HepG2 (cell line): Measurements from ENCODE around the gene RPS27A. TPM values are rescaled to one million over a fixed set of nuclear protein-coding genes. Genes with fewer than 3 reads are reported as not detected.
"Not testable (repeated sequence)": the region's sequence is repeated elsewhere in the genome, so short reads cannot be mapped to it uniquely, and the experiment has no call there.

ENCODE experiments used
- ATAC-seq: fragments of 200-7000 bp; cut with Tn5 transposase; 3 replicates; pipeline ENCODE4 v1.9.1; 2020; ENCODE audit warnings: mild to moderate bottlenecking, moderate library complexity
- BruUV-seq: library from RNA; stranded (reverse); fragments of 400-500 nt; replicated peaks from 2 replicates; lab custom pipeline; 2021; lab: Mats Ljungman, UMichigan
- CTCF ChIA-PET: fragments of 300-600 bp; formaldehyde crosslinking; extraction: SDS; loops from one replicate; lab custom pipeline; 2021; ENCODE audit warnings: low total read pairs, inconsistent platforms, low intra/inter-chr PET ratio; lab: Yijun Ruan, JAX
- POLR2A ChIA-PET: fragments of 350-600 bp; sonication (Branson Sonifier 250); formaldehyde crosslinking; loops from one replicate; lab custom pipeline; 2020; ENCODE audit warnings: antibody characterized with exemption, inconsistent platforms; lab: Yijun Ruan, JAX
- DNase-seq: peaks from one replicate; pipeline ENCODE4 v3.0.0-alpha.2; 2015; ENCODE audit warnings: low spot score
- FAIRE-seq: peaks from 3 replicates; lab custom pipeline; 2011; peaks lifted over from hg19 to GRCh38; lab: Jason Lieb, UNC
- H2AFZ ChIP-seq: one replicate; pipeline ENCODE4 v1.6.1; 2011; ENCODE audit warnings: low read length, inconsistent platforms
- H3K27ac ChIP-seq: fragments of 300-600 bp; 3 replicates; pipeline ENCODE4 v1.8.0; 2011; ENCODE audit warnings: mixed run types, mild to moderate bottlenecking, mixed read lengths, low read length, inconsistent platforms; ENCODE audit not compliant: insufficient read depth; ENCODE audit errors: extremely low read length
- H3K27me3 ChIP-seq, 2 experiments: fragments of 200-600 bp in 1 of 2; 2 replicates in 1 of 2; 3 replicates in 1 of 2; pipeline versions ENCODE4 v1.6.0 to v1.8.0; 2011; ENCODE audit warnings: low read length in 2 of 2, mild to moderate bottlenecking in 2 of 2, moderate library complexity in 2 of 2, inconsistent platforms in 1 of 2; ENCODE audit not compliant: insufficient read depth in 2 of 2, control insufficient read depth in 1 of 2
- H3K36me3 ChIP-seq, 2 experiments: fragments of 200-600 bp in 1 of 2; replicated peaks in 1 of 2; 2 replicates in 1 of 2; 3 replicates in 1 of 2; pipeline versions ENCODE4 v1.5.1 to v1.8.0; 2011; ENCODE audit warnings: low read length in 2 of 2, inconsistent platforms in 1 of 2; ENCODE audit not compliant: insufficient read depth in 2 of 2, control insufficient read depth in 1 of 2
- H3K4me1 ChIP-seq: 2 replicates; pipeline ENCODE4 v1.5.1; 2012; ENCODE audit warnings: low read length, inconsistent platforms; ENCODE audit not compliant: insufficient read depth
- H3K4me2 ChIP-seq: 2 replicates; pipeline ENCODE4 v1.6.0; 2011; ENCODE audit warnings: low read depth, low read length, inconsistent platforms
- H3K4me3 ChIP-seq, 3 experiments: fragments of 200-600 bp in 1 of 3; sonication (generic), shearing (Covaris generic) in 1 of 3; replicated peaks in 1 of 3; 2 replicates each; pipeline ENCODE4 v1.5.1; 2011 to 2016; ENCODE audit warnings: low read length in 3 of 3, inconsistent platforms in 2 of 3, low read depth in 2 of 3, mild to moderate bottlenecking in 2 of 3, control low read depth in 1 of 3, mixed read lengths in 1 of 3; ENCODE audit not compliant: insufficient read depth in 1 of 3
- H3K79me2 ChIP-seq: one replicate; pipeline ENCODE4 v1.6.1; 2011; ENCODE audit warnings: low read length, inconsistent platforms; ENCODE audit not compliant: insufficient read depth
- H3K9ac ChIP-seq: 2 replicates; pipeline ENCODE4 v1.6.0; 2011; ENCODE audit warnings: mild to moderate bottlenecking, low read depth, low read length, inconsistent platforms; ENCODE audit not compliant: insufficient read depth
- H3K9me3 ChIP-seq: 2 replicates; pipeline ENCODE4 v1.5.1; 2012; ENCODE audit warnings: mild to moderate bottlenecking, low read length
- H4K20me1 ChIP-seq: 2 replicates; pipeline ENCODE4 v1.6.0; 2011; ENCODE audit warnings: inconsistent platforms, mild to moderate bottlenecking, low read length, moderate library complexity; ENCODE audit not compliant: insufficient read depth
- BCL6 ChIP-seq: IDR thresholded peaks from 2 replicates; pipeline ENCODE4 v1.6.1; 2016; ENCODE audit warnings: missing genetic modification reagents, missing compliant biosample characterization
- RARA ChIP-seq: IDR thresholded peaks from 2 replicates; pipeline ENCODE4 v1.6.1; 2016; ENCODE audit warnings: missing genetic modification reagents, missing compliant biosample characterization
- WGBS: methylation state at CpG from one replicate; pipeline ENCODE4 v1.1.6; 2017; ENCODE audit warnings: low lambda C conversion rate; 5-methylcytosine and 5-hydroxymethylcytosine counted together
- in situ Hi-C: cut with HindIII; loops from 2 replicates; pipeline ENCODE4 v1.10.0; 2017; ENCODE audit warnings: low pct_unique_long_range_greater_than_20kb; ENCODE audit not compliant: extremely low pct_ligation_motif_present
- intact Hi-C: fragments of 100-400 bp; cut with micrococcal nuclease; formaldehyde crosslinking; loops from one replicate; pipeline ENCODE4 v1.10.0; 2022; ENCODE audit not compliant: unreplicated experiment
- polyA plus RNA-seq, 8 experiments: library from polyadenylated mRNA; depleted of rRNA in 3 of 8; stranded (reverse) in 7 of 8; unstranded in 1 of 8; fragments of >200 nt; fragmentation: Illumina TruSeq in 4 of 8; extraction: Trizol in 4 of 8; gene quantifications; 2 replicates each; pipeline versions ENCODE4 v1.2.1 to v1.2.3, GENCODE V29; 2011 to 2016; ENCODE audit warnings: low read depth in 4 of 8, missing spikeins in 1 of 8, mixed read lengths in 1 of 8; ENCODE audit not compliant: insufficient read depth in 1 of 8
- total RNA-seq, 5 experiments: library from RNA; depleted of rRNA; stranded (reverse); fragments of >200 nt; fragmentation: Illumina TruSeq; extraction: Trizol; gene quantifications; 2 replicates each; pipeline ENCODE4 v1.2.3, GENCODE V29; 2016; ENCODE audit warnings: low read depth in 1 of 5

Gene RPS27A
- total and polyA plus RNA-seq, 2 of the 13 experiments (the other 11 are each of a cell fraction or from before 2014, with no cell fraction given) = 2,779 to 3,269 TPM

DNA sequence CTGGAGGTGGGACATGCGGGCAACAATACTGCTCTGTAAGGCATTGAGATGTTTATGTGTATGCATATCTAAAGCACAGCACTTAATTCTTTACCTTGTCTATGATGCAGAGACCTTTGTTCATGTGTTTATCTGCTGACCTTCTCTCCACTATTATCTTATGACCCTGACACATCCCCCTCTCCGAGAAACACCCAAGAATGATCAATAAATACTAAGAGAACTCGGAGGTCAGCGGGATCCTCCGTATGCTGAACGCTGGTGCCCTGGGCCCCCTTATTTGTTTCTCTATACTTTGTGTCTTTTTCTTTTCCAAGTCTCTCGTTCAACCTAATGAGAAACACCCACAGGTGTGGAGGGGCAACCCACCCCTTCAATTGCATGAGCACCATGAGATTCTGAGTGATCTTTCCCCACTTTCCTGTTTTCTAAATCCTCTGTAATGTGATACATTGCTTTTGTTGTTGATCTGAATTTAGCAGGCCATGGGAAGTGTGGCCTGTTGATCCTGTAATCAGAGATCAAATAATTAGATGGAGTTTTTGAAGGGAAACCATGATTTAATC, 47.5 kb downstream of the RPS27A start:
- Histone ChIP-seq H2AFZ (peak overlapping the region; percentile 11), H3K4me2 (peak overlapping the region; percentile 56), H3K4me3 (peak overlapping the region; percentile 3 to 12 (median 5); a peak in 3 of 6 replicates), H3K4me1 (peaks cover 70% of the 10 kb centered on the region)
- H3K9me3 ChIP-seq, in situ Hi-C loops, H3K36me3 ChIP-seq, CTCF ChIA-PET, H3K79me2 ChIP-seq, H3K27ac ChIP-seq, H3K27me3 ChIP-seq, H3K9ac ChIP-seq, DNase-seq, FAIRE-seq, ATAC-seq, BruUV-seq, H4K20me1 ChIP-seq: not testable (repeated sequence)
- TF ChIP-seq RARA (CRISPR knock-in tag) = peak; percentile 41; the same call in 1 of the 2 replicates
- TF ChIP-seq BCL6 (CRISPR knock-in tag) = peak; percentile 61; the same call in 1 of the 2 replicates
- intact Hi-C loops = loop anchor here (5.0 to 10.0 kb wide), 2 partner anchors 137 to 235 kb away; partner anchors contain the start of genes CCDC88A and CFAP36
- 15% methylated on average over 7 of the region's 7 CpGs for WGBS
- POLR2A ChIA-PET = interaction anchor here (1.6 to 2.2 kb wide), 2 partner anchors 10 to 230 kb away, joined by 8 read pairs; partner anchors contain the start of gene RTN4

GRCh38 chr2:55280851-55281546, 48.5 kb downstream of the RPS27A start:
- in situ Hi-C loops, H4K20me1 ChIP-seq, H3K36me3 ChIP-seq, H3K4me2 ChIP-seq, H3K27me3 ChIP-seq, DNase-seq, H3K9me3 ChIP-seq, H3K27ac ChIP-seq, H3K9ac ChIP-seq, CTCF ChIA-PET, ATAC-seq, FAIRE-seq, H2AFZ ChIP-seq, H3K79me2 ChIP-seq, H3K4me3 ChIP-seq: not testable (repeated sequence)
- POLR2A ChIA-PET = interaction anchor here (0.9 to 2.2 kb wide), 6 partner anchors 11 to 238 kb away, joined by 3 to 11 read pairs (median 7); partner anchors contain the start of genes CFAP36, MTIF2, RPS27A and RTN4
- intact Hi-C loops = loop anchor here (5.0 to 10.0 kb wide), 2 partner anchors 136 to 234 kb away; partner anchors contain the start of genes CCDC88A and CFAP36
- WGBS = 94% methylated on average over 5 of the region's 5 CpGs
- H3K4me1 ChIP-seq = peaks cover 76% of the 10 kb centered on the region
- TSS peak; percentile 69 for BruUV-seq
